NT2/D1 (cell line): ENCODE measurements around the gene FCMR.

ENCODE experiments used
- DNase-seq: peaks from one replicate; pipeline ENCODE4 v3.0.0-alpha.2; 2011; ENCODE audit warnings: low read depth, low spot score
- H3K27me3 ChIP-seq: 2 replicates; pipeline ENCODE4 v1.6.0; 2011; ENCODE audit warnings: mild to moderate bottlenecking; ENCODE audit not compliant: insufficient read length, insufficient read depth
- H3K36me3 ChIP-seq: 2 replicates; pipeline ENCODE4 v1.6.1; 2011; ENCODE audit warnings: mild to moderate bottlenecking, low read length, mixed read lengths; ENCODE audit not compliant: insufficient read depth, insufficient read length
- H3K4me1 ChIP-seq: 2 replicates; pipeline ENCODE4 v1.5.1; 2011; ENCODE audit not compliant: insufficient read depth, insufficient read length
- H3K4me3 ChIP-seq: 2 replicates; pipeline ENCODE4 v1.5.1; 2011; ENCODE audit warnings: low read depth; ENCODE audit not compliant: insufficient read length
- H3K9ac ChIP-seq: 2 replicates; pipeline ENCODE4 v1.6.0; 2011; ENCODE audit warnings: low read depth; ENCODE audit not compliant: insufficient read length
- H3K9me3 ChIP-seq: 2 replicates; pipeline ENCODE4 v1.5.1; 2011; ENCODE audit warnings: mild to moderate bottlenecking, low read length; ENCODE audit not compliant: insufficient read depth
- SUZ12 ChIP-seq: IDR thresholded peaks from 2 replicates; pipeline ENCODE4 v1.6.1; 2011; ENCODE audit not compliant: insufficient read length, insufficient read depth; ENCODE audit errors: extremely low read depth
- YY1 ChIP-seq: IDR thresholded peaks from 2 replicates; pipeline ENCODE4 v1.6.1; 2011; ENCODE audit not compliant: insufficient read length, insufficient read depth
- ZNF274 ChIP-seq: IDR thresholded peaks from 2 replicates; pipeline ENCODE4 v1.6.1; 2011; ENCODE audit warnings: mild to moderate bottlenecking, low read depth, low read length

FCMR gene

DNA sequence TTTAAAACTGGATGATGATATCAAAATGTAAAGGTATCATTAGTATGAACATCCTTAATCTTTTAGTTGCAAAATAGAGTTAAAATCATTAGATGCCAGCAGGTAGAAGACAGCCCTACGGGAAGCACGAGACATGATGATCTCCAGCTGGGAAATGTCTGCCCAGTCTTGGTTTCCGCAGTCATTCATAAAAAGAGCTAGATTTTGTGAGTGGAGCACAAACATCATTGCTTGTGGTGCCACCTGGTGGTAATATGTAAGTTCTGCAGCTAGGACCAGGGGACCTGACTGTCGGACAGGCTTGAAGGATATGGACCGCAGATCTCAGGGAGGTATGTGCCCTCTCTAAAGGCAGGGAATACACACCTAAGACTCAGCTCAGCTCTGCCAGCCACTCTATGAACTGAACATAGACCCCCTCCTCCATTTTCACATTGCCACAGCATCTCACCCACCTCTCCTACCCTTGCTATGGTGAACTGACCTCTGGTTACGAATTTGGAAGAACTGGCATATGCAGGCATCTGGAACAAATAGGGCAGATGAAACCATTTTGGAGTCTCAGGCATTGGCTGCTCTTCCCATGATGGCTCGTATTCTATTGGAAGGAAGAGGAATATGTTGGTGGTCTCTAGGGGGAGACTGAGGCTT is 9.2 kb downstream of the FCMR start:
- Histone ChIP-seq H3K9me3 (no peaks in the 10 kb centered on the region), H3K36me3 (no peaks in the 10 kb centered on the region), H3K4me1 (no peaks in the 10 kb centered on the region), H3K27me3 (peaks cover 48% of the 10 kb centered on the region), H3K9ac (no peak overlapping the region), H3K4me3 (no peak overlapping the region)
- TF ChIP-seq ZNF274 (no peak), YY1 (no peak), SUZ12 (no peak)
- peak; percentile 68 for DNase-seq

GRCh38 chr1:206911064-206911663 is 10.6 kb downstream of the FCMR start:
- Histone ChIP-seq H3K9ac (no peak overlapping the region), H3K9me3 (no peaks in the 10 kb centered on the region), H3K4me3 (no peak overlapping the region), H3K27me3 (peaks cover 47% of the 10 kb centered on the region), H3K4me1 (peaks cover 2% of the 10 kb centered on the region), H3K36me3 (no peaks in the 10 kb centered on the region)
- DNase-seq, result no peak
- TF ChIP-seq SUZ12 (no peak), YY1 (no peak), ZNF274 (no peak)

GRCh38 chr1:206909883-206910318 is 11.8 kb downstream of the FCMR start:
- Histone ChIP-seq H3K4me3 (peak overlapping the region; percentile 52), H3K9ac (peak overlapping the region; percentile 62), H3K36me3 (no peaks in the 10 kb centered on the region), H3K4me1 (peaks cover 2% of the 10 kb centered on the region), H3K27me3 (peaks cover 46% of the 10 kb centered on the region), H3K9me3 (no peaks in the 10 kb centered on the region)
- DNase-seq, result no peak
- TF ChIP-seq ZNF274 (no peak), YY1 (no peak), SUZ12 (no peak)

GRCh38 chr1:206909161-206909882 is 12.4 kb downstream of the FCMR start:
- no peak for DNase-seq
- Histone ChIP-seq H3K9ac (peak overlapping the region; percentile 62), H3K36me3 (peaks cover 3% of the 10 kb centered on the region), H3K4me1 (peaks cover 2% of the 10 kb centered on the region), H3K4me3 (peak overlapping the region; percentile 52), H3K9me3 (no peaks in the 10 kb centered on the region), H3K27me3 (peaks cover 46% of the 10 kb centered on the region)
- no peak for TF ChIP-seq ZNF274
- TF ChIP-seq YY1, result no peak
- no peak for TF ChIP-seq SUZ12

GRCh38 chr1:206908038-206908437 is 13.7 kb downstream of the FCMR start:
- no peak for DNase-seq
- Histone ChIP-seq H3K9me3 (no peaks in the 10 kb centered on the region), H3K4me1 (peaks cover 2% of the 10 kb centered on the region), H3K27me3 (peaks cover 40% of the 10 kb centered on the region), H3K9ac (no peak overlapping the region), H3K36me3 (peaks cover 3% of the 10 kb centered on the region), H3K4me3 (no peak overlapping the region)
- TF ChIP-seq SUZ12 (no peak), YY1 (no peak), ZNF274 (no peak)

DNA sequence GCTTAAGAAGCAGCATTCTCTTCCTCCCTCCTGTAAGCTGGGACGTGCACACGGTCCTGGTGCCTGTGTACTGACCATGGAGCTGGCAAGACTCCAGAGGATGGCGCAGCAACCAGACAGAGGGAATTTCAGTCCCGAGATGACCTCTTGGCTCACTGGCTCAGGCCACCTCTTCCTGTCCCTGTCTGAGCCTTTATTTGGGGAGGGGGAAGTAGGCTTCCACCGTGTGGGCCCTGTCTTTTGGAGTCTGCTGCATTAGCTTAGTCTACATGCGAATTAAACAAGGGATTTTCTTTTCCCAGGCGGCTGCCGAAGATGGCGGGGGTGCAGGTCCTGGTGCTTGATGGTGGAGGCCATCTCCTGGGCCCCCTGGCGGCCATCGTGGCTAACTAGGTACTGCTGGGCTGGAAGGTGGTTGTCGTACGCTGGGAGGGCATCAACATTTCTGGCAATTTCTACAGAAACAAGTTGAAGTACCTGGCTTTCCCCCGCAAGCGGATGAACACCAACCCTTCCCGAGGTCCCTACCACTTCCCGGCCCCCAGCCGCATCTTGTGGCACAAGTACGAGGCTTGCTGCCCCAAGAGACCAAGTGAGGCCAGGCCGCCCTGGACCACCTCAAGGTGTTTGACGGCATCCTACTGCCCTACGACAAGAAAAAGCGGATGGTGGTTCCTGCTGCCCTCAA is 14.3 kb downstream of the FCMR start:
- H3K9ac ChIP-seq, result no peak overlapping the region
- TF ChIP-seq ZNF274, result no peak
- TF ChIP-seq SUZ12, result no peak
- peak; percentile 32 for TF ChIP-seq YY1
- no peak overlapping the region for H3K4me3 ChIP-seq
- peaks cover 34% of the 10 kb centered on the region for H3K27me3 ChIP-seq
- H3K4me1 ChIP-seq, result peaks cover 2% of the 10 kb centered on the region
- peaks cover 3% of the 10 kb centered on the region for H3K36me3 ChIP-seq
- peak; percentile 63 for DNase-seq
- no peaks in the 10 kb centered on the region for H3K9me3 ChIP-seq
